ENCODE measurements around the gene STXBP5. TPM values are rescaled to one million over a fixed set of nuclear protein-coding genes. Genes with fewer than 3 reads are reported as not detected.
A peak's percentile ranks its signal among the peaks of the same experiment; 100 is the strongest.
"Not testable (repeated sequence)": the region's sequence is repeated elsewhere in the genome, so short reads cannot be mapped to it uniquely, and the experiment has no call there.

STXBP5 gene
- total RNA-seq, 1 experiment from 2014 or later: 38.0 TPM

DNA sequence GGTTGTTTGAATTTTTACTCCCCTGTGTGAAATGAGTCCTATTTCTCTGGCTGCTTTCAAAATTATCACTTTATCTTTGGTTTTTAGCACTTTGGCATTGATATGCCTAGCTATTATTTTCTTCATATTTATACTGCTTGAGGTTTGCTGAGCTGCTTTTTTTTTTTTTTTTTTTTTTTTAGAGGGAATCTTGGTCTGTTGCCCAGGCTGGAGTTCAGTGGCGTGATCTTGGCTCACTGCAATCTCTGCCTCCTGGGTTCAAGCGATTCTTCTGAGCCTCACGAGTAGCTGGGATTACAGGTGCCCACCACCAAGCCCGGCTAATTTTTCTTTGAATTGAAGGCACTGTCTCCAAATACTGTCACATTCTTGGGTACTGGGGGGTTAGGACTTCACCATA lies 40.6 kb downstream of the STXBP5 start:
- DNase-seq (ENCODE audit: low read depth): no peak

DNA sequence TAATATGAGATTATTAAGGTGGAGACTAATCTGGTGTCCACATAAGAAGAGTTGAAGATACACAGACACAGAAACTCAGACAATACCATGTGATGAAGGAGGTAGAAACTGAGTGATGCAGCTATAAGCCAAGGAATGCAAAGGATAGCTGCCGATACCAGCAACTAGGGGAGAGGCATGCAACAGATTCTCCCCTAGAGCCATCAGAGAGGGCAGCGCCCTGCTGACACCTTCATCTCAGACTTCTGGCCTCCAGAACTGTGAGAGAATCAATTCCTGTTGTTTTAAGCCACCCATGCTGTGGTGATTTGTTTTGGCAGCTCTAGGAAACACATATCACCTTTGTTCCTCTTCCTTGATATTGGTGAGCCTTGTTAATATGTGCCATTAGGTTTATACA lies 41.5 kb downstream of the STXBP5 start:
- DNase-seq (ENCODE audit: low read depth): no peak

DNA sequence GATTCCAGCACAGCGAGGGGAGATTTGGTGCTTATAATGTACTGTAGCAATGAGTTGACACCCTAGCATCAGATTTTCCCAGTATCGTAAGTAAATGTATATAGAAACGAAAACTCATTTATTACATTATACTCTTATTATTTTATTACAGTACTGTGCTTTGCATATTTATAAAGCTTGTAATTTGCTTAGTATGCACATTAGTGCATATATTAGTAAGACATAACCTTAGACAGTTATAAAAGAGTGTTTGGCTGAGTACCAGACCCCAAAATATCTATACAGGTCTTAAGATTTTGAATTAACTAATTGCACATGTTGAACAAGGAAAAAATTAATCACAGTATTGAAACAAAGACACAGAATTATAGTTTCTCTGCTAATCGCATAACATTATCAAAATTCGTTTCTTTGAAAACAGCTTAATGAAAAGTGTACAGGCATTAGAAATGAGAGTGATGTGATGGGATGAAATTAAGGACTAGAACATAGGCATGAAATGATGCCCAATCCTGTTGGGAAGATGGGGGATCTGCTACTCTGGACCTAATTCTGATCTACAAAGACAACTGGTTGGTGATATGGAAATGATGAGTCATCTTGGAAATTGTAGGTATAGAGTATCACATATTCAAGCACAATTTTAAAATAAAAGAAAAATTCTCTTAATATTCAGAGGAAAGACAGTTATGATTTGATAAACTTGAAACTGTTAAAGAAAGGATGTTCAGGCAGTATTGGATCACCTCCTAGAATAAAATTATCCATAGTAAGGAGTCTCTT lies 42.8 kb downstream of the STXBP5 start:
- no peak for DNase-seq (ENCODE audit: low read depth)

DNA sequence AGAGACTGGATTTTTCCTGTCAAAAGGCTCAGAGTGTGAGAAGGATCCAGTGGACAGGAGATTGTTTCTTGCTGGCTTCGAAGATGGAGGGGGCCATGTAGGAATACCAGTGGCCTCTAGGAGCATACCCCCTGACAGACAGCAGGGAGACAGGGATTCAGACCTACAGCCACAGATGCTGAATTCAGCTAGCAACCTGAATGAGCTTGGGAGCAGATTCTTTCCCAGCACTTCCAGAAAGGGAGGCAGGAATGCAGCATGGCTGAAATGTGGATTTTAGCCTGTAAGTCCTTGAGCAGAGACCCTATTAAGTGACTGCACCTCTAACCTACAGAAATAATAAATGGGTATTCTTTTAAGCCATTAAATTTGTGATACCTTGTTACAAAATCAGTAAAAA lies 44.6 kb downstream of the STXBP5 start:
- DNase-seq (ENCODE audit: low read depth): no peak

DNA sequence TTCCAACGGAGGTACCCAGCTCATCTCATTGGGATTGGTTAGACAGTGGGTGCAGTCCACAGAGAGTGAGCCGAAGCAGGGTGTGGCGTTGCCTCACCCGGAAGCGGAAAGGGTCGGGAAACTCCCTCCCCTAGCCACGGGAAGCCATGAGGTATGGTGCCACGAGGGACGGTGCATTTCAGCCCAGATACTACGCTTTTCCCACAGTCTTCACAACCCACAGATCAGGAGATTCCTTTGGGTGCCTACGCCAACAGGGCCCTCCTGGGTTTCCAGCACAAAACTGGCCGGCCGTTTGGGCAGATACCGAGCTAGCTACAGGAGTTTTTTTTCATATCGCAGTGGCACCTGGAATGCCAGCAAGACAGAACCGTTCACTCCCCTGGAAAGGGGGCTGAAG lies 46.9 kb downstream of the STXBP5 start:
- DNase-seq (ENCODE audit: low read depth): no peak

- not testable (repeated sequence) for DNase-seq (ENCODE audit: low read depth)
Measured at GRCh38 chr6:147254929-147255473, 50.8 kb downstream of the STXBP5 start.

GRCh38 chr6:147255948-147256674 lies 51.9 kb downstream of the STXBP5 start:
- no peak for DNase-seq (ENCODE audit: low read depth)

- no peak for DNase-seq (ENCODE audit: low read depth)
Measured at GRCh38 chr6:147257760-147258159, 53.5 kb downstream of the STXBP5 start.

DNA sequence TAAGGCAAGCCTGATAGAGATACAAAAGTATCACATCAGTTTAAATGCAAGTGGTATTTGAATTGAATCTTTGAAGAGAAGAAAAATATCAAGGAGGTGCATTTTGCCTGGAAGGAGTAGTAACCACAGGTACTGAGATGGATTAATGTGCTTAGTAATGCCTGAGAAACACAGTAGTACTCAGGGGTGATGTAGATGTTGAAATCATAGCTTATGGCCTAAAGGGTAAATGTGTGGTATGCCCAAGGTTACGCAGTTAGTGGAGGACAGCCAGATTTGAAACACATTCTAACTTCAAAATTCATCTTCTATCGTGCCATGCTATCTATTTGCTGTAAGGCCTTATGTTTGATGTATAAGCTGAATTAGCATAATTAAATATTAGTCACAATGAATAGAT lies 55.9 kb downstream of the STXBP5 start:
- DNase-seq (ENCODE audit: low read depth): no peak

- no peak for DNase-seq (ENCODE audit: low read depth)
Measured at GRCh38 chr6:147262946-147263345, 58.7 kb downstream of the STXBP5 start.

DNA sequence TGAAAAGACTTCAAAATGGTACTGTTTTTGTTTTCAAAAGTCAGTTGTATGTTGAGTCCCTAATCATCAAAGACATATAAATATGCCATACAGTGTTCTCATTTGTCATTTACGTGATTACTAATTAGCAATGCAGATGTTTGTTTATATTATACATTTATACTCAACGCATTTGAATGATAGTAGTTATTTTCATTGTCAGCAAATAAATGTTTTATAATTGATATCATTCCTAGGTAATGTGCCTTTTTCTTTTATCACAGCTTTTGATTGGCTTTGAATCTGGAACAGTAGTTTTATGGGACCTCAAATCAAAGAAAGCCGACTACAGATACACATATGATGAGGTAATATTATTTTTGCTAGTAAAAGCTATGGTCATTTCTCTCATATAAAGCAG lies 62.6 kb downstream of the STXBP5 start:
- DNase-seq (ENCODE audit: low read depth): no peak

GRCh38 chr6:147267658-147268057 lies 63.4 kb downstream of the STXBP5 start:
- DNase-seq (ENCODE audit: low read depth): no peak

- DNase-seq (ENCODE audit: low read depth): no peak
Measured at GRCh38 chr6:147268254-147268653, 64.0 kb downstream of the STXBP5 start.

DNA sequence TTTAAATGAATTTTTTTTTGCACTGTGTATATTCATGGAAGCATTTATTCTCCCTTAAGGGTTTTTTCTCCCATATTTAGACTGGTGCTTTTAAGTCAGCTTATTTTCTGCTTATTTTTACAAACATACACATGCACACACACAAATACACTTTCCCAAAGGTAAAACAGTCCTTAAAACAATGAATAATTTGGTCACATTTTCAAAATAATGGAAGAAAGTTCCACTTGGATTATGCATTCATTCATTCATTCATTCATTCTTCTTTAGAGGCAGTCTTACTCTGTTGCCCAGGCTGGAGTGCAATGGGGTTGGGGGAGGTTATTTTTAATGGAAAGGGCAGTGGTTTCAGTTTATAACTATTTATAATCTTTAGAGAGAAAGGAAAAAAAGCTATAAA lies 69.8 kb downstream of the STXBP5 start:
- DNase-seq (ENCODE audit: low read depth): no peak

GRCh38 chr6:147274776-147275175 lies 70.6 kb downstream of the STXBP5 start:
- no peak for DNase-seq (ENCODE audit: low read depth)

- DNase-seq (ENCODE audit: low read depth): no peak
Measured at GRCh38 chr6:147278891-147279290, 74.7 kb downstream of the STXBP5 start.

GRCh38 chr6:147279427-147279826 lies 75.2 kb downstream of the STXBP5 start:
- peak; percentile 18 for DNase-seq (ENCODE audit: low read depth)

GRCh38 chr6:147281895-147282565 lies 77.8 kb downstream of the STXBP5 start:
- DNase-seq (ENCODE audit: low read depth): no peak

DNA sequence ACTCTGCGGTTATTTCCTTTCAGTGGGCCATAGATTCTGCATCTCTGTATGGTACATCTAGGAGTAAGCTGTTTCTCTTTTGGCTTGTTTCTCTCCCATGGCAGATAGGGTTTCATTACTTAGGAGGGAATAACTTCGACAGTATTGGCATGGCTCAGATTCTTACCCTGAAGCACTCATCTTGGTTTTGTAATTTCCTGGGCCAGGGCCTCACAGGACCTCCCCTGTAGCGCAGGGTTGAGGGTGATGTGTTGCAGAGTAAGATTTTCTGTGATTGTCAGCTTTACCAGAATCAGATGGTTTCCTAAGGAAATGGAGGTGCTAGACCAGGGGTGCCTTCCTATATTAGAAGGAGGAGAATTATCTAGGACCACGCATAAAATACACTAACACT lies 78.3 kb downstream of the STXBP5 start:
- DNase-seq (ENCODE audit: low read depth): no peak

DNA sequence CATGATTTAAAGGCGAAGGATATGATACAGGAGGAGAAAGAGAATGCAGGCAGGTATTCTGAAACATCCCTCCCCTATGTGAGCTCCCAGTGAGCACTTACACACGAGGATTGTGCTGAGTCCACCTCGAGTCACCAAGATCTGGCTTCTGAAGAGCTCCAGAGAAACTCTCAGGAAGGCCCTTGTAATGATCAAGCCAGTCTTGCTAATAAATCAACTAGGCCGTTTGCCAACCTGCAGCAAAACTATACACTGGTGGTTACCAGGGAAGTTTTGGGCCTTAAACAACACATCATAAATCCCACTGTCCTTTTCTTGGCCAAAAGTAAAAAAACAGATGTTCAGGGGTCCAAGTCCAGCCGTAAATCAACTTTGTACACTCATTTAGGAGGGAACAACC lies 79.2 kb downstream of the STXBP5 start:
- DNase-seq (ENCODE audit: low read depth): peak; percentile 30

DNA sequence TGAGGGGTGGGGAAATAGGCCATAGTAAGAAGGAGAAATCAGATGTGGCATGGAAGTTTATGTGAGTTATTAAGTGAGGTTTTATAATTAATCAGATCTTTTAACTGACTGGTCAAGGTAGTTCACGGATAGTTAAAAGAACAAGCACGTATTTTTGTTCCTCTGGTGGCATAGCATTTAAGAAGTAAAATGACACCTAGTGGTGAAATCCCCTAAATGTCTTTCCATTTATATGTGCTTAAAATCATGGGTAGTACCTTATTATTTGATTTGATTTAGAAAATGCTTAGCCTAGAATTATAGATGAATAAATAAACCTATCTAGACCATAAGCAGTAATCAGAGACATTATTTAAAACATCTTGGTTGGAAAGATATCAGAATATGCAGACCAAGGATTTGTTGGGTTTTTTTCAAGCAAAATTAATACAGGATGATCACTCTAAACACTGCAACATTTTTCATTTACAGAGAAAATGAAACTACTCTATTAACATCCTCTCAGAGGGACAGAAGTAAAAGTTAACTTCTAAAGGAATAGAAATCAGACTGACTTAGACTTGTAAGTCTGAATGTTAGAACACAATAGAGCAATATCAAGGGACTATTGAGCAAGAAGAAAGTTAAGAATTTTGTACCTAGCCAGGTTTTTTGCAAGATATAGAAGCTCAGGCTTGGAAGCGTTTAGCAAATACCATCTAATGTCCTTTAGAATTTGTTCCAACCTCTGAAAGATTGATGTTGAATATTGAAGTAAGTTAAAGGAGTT lies 81.1 kb downstream of the STXBP5 start:
- DNase-seq (ENCODE audit: low read depth): peak; percentile 49

DNA sequence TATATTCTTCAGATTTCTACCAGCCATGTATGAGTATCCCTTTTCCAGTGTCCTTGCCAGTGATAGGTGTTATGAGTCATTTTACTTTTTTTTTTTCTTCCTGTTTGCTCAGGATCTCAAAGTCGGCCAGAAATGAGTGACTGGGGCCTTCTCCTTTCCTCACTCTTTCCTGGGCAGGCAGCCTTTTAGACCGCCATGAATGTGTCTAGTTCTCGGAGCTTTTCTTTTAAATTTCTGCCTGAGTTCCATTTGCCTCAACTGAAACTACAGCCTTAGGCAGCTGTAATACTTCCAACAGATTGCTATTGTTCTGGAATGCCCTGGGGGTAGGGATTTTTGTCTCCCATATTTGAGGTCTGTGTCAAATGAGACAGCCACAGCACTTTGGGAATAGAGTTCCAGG lies 83.7 kb downstream of the STXBP5 start:
- peak; percentile 90 for DNase-seq (ENCODE audit: low read depth)
